Stimulated activated CD4-positive, alpha-beta T cell treated with anti-CD3 and anti-CD28 coated beads, TNF-alpha, amount 100 ng/mL, for 4 hours (primary cell): ENCODE measurements around the gene MKKS.
"Not testable (repeated sequence)": the region's sequence is repeated elsewhere in the genome, so short reads cannot be mapped to it uniquely, and the experiment has no call there.

Experiments
- DNase-seq, 3 experiments: peaks; one replicate each; pipeline ENCODE4 v3.0.0-alpha.2; 2020; ENCODE audit warnings: low read depth in 3 of 3

MKKS gene

DNA sequence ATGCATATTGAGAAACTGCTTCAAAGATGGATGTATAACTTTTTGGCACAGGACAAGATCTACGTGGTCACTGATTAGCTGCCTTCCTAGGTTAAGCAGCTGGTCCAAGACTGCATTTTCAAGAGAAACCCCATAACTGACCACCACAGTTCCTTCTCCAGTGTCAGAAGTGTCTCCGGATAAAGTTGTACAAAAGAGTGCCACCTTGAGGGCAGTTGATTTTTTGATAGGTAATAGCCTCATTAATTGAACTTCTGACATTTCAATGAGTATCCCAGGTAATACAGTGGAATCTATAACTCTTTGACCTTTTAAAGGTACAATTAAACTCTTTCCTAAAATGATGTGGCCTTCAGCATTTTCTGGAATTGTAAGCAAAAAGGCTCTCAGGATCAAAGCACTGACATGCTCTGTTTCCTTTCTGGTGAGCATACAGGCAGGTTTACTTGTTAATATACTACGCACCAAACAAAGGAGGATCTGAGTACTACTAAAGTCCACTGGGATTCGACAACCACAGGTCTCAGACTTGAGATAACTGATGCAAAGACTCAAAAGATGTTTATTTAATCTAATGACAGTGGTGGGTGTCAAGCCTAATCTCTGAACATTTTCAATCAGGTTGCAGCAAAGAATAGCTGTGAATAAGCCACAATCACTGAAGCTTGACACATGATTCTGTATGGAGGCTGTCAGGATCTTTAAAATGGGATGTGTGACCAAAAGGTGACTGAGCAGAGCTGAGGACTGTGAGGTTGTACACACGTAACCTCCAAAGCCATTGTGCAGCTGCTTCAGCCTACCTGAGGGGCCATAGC, 21.2 kb downstream of the MKKS start:
- no peak for DNase-seq

GRCh38 chr20:10411673-10412072, 22.3 kb downstream of the MKKS start:
- no peak for DNase-seq

- DNase-seq: no peak
These were observed 25.8 kb downstream of the MKKS start for GRCh38 chr20:10408108-10408813.

- no peak for DNase-seq
These were observed 29.0 kb downstream of the MKKS start for GRCh38 chr20:10404959-10405530.

- DNase-seq: no peak
These were observed 29.9 kb downstream of the MKKS start for GRCh38 chr20:10404023-10404628.

GRCh38 chr20:10402938-10403608, 30.9 kb downstream of the MKKS start:
- DNase-seq: no peak

DNA sequence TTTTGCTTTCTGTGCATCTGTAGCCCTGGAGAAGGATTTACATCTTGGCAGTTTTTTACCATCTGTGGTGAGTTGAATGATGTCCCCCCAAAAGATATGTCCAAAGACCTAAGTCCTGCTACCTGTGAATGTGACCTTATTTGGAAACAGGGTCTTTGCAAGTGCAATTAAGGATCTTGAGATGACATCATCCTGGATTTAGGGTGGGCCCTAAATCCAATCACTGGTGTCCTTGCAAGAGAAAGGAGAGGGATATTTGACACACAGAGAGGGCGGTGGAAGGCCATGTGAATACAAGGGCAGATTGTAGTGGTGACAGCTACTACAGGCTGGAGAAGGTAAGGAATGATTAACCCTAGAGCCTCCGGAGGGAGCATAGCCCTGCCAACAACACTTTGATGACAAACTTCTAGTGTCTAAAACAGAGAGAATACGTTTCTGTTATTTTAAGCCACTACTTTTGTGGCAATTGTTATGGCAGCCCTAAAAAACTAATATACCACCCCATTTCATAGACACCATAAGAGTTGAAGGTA, 35.1 kb downstream of the MKKS start:
- DNase-seq: no peak

DNA sequence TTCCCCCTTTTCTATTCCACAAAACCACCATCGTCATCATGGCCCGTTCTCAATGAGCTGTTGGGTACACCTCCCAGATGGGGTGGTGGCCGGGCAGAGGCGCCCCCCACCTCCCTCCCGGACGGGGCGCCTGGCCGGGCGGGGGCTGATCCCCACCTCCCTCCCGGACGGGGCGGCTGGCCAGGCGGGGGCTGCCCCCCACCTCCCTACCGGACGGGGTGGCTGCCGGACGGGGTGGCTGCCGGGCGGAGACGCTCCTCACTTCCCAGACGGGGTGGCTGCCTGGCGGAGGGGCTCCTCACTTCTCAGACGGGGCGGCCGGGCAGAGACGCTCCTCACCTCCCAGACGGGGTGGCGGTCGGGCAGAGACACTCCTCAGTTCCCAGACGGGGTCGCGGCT, 39.3 kb downstream of the MKKS start:
- not testable (repeated sequence) for DNase-seq

GRCh38 chr20:10390709-10391108, 43.3 kb downstream of the MKKS start:
- DNase-seq: no peak

DNA sequence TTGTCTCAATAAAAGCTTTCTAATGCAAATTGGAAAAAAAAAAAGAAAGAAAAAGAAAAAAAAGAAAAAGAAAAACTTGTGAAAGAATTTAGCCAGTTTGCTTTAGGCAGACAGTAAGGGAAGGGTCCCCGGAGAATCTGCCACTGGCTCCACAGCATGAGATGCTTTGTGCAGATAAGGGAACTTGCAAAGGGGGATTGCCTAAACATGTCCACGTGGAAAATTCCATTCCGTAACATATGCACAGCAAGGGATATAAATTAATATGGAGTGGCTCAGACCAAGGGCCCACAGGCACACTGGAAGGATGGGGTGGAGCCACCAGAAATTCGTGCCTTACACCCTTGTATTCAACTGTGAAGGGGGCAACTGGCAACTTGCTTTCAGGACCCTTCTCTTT, 45.4 kb downstream of the MKKS start:
- DNase-seq: no peak

DNA sequence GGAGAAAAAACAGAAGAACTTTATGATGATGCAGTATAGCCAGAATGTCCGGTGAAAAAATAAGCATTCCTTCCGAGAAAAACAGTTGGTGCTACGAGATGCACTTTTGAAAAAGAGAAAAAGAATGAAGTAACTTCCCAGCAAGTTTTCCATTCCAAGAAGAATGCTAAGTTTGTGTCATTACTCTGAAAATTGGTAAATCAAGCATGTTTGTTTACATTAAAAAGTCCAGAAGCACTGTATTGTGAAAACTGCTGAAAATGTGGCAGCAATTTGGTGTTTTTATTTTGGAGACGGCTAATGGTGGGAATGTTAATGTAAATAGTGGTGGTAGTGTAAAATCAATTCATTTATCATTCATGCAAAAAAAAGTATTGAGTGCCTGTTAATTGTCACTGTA, 46.3 kb downstream of the MKKS start:
- DNase-seq: no peak

DNA sequence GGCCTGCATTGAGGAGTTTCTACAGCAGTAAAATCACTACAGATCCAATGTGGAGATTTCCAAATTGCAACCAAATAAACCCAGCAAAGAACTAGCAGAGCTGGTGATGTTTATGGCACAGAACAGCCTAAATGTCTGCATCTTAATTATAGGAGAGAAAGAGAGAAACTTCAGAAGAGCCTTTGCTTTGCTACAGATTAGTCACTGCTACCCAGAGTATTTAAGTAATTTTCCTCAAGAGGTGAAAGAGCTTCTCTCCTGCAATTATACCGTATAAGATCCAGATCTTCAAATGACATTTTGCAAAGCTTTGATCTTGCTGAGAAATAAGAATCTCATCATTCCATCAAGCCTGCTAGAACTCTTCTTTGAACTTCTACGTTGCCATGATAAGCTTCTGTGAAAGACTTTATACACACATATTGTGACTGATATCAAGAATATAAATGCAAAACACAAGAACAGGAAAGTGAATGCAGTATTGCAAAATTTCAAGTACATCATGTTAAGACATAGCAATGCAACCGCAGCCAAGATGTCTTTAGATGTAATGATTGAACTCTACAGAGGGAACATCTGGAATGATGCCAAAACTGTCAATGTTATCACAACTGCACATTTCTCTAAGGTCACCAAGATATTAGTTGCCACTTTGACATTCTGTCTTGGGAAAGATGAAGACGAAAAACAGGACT, 48.0 kb downstream of the MKKS start:
- no peak for DNase-seq

- no peak for DNase-seq
These were observed 52.5 kb downstream of the MKKS start for GRCh38 chr20:10381477-10381876.

GRCh38 chr20:10379761-10380160, 54.3 kb downstream of the MKKS start:
- DNase-seq: no peak

- DNase-seq: no peak
These were observed 57.5 kb downstream of the MKKS start for GRCh38 chr20:10376270-10377075.

- no peak for DNase-seq
These were observed 58.8 kb downstream of the MKKS start for GRCh38 chr20:10375191-10375590.

GRCh38 chr20:10374036-10374435, 60.0 kb downstream of the MKKS start:
- DNase-seq: no peak

DNA sequence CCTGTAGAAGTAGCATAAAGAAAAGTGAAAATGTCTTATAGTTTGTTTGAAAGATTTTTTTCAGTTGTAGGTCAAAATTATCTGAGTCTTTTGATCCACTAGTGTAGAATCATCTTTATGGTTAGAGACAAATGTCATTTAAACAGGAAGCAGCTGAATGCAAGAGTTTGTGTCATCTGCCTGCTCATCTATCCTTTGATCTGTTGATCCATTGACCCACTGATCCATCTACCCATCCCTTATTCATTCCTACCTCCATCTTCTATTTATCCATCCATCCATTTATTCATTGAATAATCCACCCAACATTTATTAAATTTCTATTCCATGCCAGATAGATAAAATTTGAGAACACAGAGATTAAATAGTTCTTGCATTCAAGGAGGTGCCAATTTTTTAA, 62.6 kb downstream of the MKKS start:
- no peak for DNase-seq

- DNase-seq: no peak
These were observed 63.7 kb downstream of the MKKS start for GRCh38 chr20:10370091-10370887.
